K562 (cell line): Measurements from ENCODE around the gene BSDC1. TPM values are rescaled to one million over a fixed set of nuclear protein-coding genes. Genes with fewer than 3 reads are reported as not detected.

Experiments used
- CSDE1 ChIP-seq, 2 experiments: fragments of 450-650 bp; IDR thresholded peaks; 2 replicates each; pipeline ENCODE4 v1.6.1; 2016; ENCODE audit warnings: mild to moderate bottlenecking in 1 of 2
- EHMT2 ChIP-seq: fragments of 450-650 bp; IDR thresholded peaks from 2 replicates; pipeline ENCODE4 v1.6.1; 2018; ENCODE audit warnings: antibody characterized with exemption
- HDAC2 ChIP-seq: fragments of 450-650 bp; IDR thresholded peaks from 2 replicates; pipeline ENCODE4 v1.6.1; 2016; ENCODE audit warnings: mild to moderate bottlenecking
- MXI1 ChIP-seq: IDR thresholded peaks from 2 replicates; pipeline ENCODE4 v1.6.1; 2011; ENCODE audit warnings: low read depth, mild to moderate bottlenecking, improper control_type of control experiment, low read length
- SAP30 ChIP-seq: fragments of 200-600 bp; sonication (generic); IDR thresholded peaks from 2 replicates; pipeline ENCODE4 v1.6.1; 2012; ENCODE audit warnings: borderline replicate concordance, low read depth, mild to moderate bottlenecking, moderate library complexity, low read length, control low read depth, inconsistent platforms; ENCODE audit not compliant: insufficient read depth, poor library complexity, severe bottlenecking
- SMAD4 ChIP-seq: fragments of 250-450 bp; sonication (Bioruptor Pico); conservative IDR thresholded peaks from 2 replicates; pipeline ENCODE4 v1.8.0; 2021; ENCODE audit warnings: inconsistent platforms, mild to moderate bottlenecking, moderate library complexity
- SRF ChIP-seq, 2 experiments: fragments of 250-450, 450-650 bp in 1 of 2; sonication (Bioruptor Pico) in 1 of 2; sonication (generic) in 1 of 2; formaldehyde crosslinking; IDR thresholded peaks; 2 replicates each; pipeline versions ENCODE4 v1.5.0 to v1.5.1; 2020 to 2022; ENCODE audit warnings: mild to moderate bottlenecking in 1 of 2, missing genetic modification reagents in 1 of 2
- ZKSCAN8 ChIP-seq: fragments of 200-800 bp; sonication (Bioruptor generic); IDR thresholded peaks from 2 replicates; pipeline ENCODE4 v1.6.1; 2016; ENCODE audit warnings: missing genetic modification characterization, missing compliant biosample characterization
- ZNF24 ChIP-seq: fragments of 450-650 bp; IDR thresholded peaks from 2 replicates; pipeline ENCODE4 v1.6.1; 2016
- ZNF583 ChIP-seq: fragments of 250-450 bp; sonication (Bioruptor Pico); IDR thresholded peaks from 2 replicates; pipeline ENCODE4 v1.4.0; 2020
- polyA plus RNA-seq, 8 experiments: library from polyadenylated mRNA; depleted of rRNA in 4 of 8; stranded (reverse) in 5 of 8; unstranded in 3 of 8; fragments of >200 nt; fragmentation: Nextera tagmentation in 2 of 8; fragmentation: Illumina TruSeq in 1 of 8; extraction: Ambion mirVana in 2 of 8; extraction: Trizol in 1 of 8; gene quantifications; 2 replicates each; pipeline versions ENCODE4 v1.2.1 to v1.2.3, GENCODE V29; 2011 to 2014; ENCODE audit warnings: inconsistent platforms in 1 of 8, missing spikeins in 1 of 8
- total RNA-seq, 7 experiments: library from RNA; depleted of rRNA in 6 of 7; stranded (reverse); fragments of >200 nt in 6 of 7; fragmentation: Illumina TruSeq in 2 of 7; extraction: Trizol in 2 of 7; gene quantifications; 2 replicates each; pipeline versions ENCODE4 v1.2.1 to v1.2.3, GENCODE V29; 2011 to 2021; ENCODE audit warnings: low replicate concordance in 1 of 7
- TF ChIP-seq, protein P1 (sequence below): fragments of 250-450 bp; sonication (Bioruptor Pico); IDR thresholded peaks from 2 replicates; pipeline ENCODE4 v1.5.0; 2021; ENCODE audit warnings: mild to moderate bottlenecking, moderate library complexity
- TF ChIP-seq, protein P2 (sequence below), 3 experiments: IDR thresholded peaks in 2 of 3; conservative IDR thresholded peaks in 1 of 3; 2 replicates each; pipeline ENCODE4 v1.5.1; 2011 to 2012; ENCODE audit warnings: low read length in 3 of 3, mild to moderate bottlenecking in 3 of 3, control low read depth in 2 of 3, improper control_type of control experiment in 1 of 3, inconsistent platforms in 1 of 3, low read depth in 1 of 3, mixed read lengths in 1 of 3, moderate library complexity in 1 of 3; ENCODE audit not compliant: insufficient read depth in 2 of 3
- TF ChIP-seq, protein P3 (sequence below): fragments of 250-450 bp; sonication (Bioruptor Pico); IDR thresholded peaks from 2 replicates; pipeline ENCODE4 v1.9.0; 2021; ENCODE audit warnings: mild to moderate bottlenecking
- TF ChIP-seq, protein P4 (sequence below): sonication (generic); formaldehyde crosslinking; IDR thresholded peaks from 2 replicates; pipeline ENCODE4 v1.8.0; 2023; ENCODE audit warnings: missing genetic modification reagents, mild to moderate bottlenecking, borderline replicate concordance

Gene BSDC1
- total and polyA plus RNA-seq, 9 of the 15 experiments (the other 6 are each of a cell fraction or from before 2014, with no cell fraction given), result 10.2 to 96.8 (median 73.1) TPM

DNA sequence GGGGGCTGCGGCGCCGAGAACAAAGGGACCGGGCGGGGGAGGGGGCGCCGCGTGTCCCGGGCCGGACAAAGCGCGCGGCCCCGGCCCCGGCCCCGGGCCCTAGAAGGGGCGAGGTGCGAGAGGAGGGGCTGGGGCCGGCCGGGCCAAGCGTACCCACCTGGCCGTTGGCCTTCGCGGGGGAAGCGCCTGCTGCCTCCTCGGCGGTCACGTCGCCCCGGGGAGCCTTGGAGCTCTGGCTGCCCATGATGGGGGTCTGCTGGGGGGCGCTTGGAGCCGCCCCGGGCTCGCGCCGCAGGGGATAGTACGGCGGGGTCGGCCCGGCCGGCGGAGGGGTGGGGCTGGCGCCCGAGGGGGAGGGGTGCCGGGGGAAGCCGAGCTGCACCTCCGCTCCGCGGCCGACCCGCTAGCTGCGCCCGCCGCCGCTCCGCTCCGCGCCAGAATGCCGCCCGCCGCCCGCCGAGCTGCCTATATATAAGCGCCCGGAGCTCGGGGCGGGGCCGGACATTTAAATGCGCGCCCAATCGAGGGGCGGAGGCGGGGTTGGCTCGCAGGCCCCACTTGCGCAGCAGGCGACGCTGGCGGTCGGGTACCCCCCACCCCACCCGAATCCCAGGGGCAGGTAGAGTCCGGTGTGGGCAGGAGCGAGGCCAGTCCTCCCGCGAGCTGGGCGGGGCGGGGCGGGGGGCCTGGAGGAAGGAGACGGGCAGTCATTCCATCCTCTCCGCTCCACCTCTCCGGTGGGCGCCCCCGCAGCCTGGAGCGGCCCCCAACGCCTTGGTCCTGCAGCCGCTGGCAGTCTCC, 58.3 kb downstream of the BSDC1 start, which contains the start of gene MARCKSL1 (continued):
- TF ChIP-seq ZKSCAN8 (CRISPR knock-in tag) (no peak), ZNF583 (CRISPR knock-in tag) (0 out of 2 replicates have a peak, but pooled peaks have one; percentile 11), ZNF24 (no peak), MXI1 (no peak), EHMT2 (no peak), SAP30 (peak; percentile 19), CSDE1 (IDR thresholded peaks at IDR 0.05) (no peak), HDAC2 (no peak), SRF (CRISPR knock-in tag; IDR thresholded peaks at IDR 0.05) (no peak), SMAD4 (CRISPR knock-in tag) (no peak)
- TF ChIP-seq, protein P1, sequence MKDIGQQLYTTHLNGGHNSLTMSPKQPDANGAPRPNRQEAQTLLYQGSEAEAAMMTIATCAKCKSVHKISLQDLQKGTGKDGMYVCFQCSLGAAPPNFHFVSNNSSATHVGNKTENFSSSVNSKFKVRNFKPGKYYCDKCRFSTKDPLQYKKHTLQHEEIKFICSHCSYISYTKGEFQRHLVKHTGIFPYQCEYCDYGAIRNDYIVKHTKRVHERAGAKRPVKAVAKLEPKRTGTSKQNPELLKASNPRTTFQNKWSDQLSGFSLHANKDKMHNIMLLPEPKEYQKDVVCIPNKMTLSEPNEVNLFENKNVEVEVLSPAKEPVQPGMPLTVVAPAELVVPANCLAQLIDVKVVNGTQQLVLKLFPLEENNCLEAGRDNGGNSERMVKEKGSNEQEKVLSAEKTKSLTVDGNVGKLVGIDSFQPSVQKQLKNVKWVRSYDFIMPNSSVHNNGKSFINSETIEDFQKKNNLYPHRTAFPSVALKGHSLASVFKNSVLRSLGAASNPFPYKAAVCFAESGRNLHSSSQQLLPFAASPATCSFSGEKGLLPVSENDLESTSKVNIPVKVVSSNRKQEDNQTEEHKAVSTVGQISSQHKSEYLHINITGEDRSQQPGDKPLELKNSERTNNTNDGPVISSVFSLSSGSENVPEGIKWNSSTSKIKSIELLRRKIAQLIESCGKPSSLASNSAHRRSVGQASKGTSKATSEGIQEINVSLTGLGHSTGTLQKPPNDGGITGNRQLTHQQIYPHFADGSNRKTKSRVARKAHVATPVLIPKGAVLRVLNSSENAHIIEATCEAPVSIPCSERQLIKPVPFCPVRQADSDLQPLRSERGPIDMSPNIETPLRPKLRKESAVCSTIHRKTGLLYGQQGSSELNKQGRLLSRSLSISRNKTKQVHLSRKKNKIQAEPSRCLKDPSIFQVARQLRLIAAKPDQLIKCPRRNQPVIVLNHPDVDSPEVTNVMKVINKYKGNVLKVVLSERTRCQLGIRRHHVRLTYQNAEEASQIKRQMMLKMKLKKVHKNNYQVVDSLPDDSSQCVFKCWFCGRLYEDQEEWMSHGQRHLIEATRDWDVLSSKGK (CRISPR knock-in tag), result no peak
- TF ChIP-seq, protein P2, sequence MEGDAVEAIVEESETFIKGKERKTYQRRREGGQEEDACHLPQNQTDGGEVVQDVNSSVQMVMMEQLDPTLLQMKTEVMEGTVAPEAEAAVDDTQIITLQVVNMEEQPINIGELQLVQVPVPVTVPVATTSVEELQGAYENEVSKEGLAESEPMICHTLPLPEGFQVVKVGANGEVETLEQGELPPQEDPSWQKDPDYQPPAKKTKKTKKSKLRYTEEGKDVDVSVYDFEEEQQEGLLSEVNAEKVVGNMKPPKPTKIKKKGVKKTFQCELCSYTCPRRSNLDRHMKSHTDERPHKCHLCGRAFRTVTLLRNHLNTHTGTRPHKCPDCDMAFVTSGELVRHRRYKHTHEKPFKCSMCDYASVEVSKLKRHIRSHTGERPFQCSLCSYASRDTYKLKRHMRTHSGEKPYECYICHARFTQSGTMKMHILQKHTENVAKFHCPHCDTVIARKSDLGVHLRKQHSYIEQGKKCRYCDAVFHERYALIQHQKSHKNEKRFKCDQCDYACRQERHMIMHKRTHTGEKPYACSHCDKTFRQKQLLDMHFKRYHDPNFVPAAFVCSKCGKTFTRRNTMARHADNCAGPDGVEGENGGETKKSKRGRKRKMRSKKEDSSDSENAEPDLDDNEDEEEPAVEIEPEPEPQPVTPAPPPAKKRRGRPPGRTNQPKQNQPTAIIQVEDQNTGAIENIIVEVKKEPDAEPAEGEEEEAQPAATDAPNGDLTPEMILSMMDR (IDR thresholded peaks at IDR 0.05 in 2 of 3, conservative IDR thresholded peaks at IDR 0.05 in 1 of 3; ENCODE audit: insufficient read depth in 2 of 3, low read depth in 1 of 3, low read length in 3 of 3), result no peak
- TF ChIP-seq, protein P3, sequence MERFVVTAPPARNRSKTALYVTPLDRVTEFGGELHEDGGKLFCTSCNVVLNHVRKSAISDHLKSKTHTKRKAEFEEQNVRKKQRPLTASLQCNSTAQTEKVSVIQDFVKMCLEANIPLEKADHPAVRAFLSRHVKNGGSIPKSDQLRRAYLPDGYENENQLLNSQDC, result peak; percentile 62; the same call in 1 of the 2 replicates
- TF ChIP-seq, protein P4, sequence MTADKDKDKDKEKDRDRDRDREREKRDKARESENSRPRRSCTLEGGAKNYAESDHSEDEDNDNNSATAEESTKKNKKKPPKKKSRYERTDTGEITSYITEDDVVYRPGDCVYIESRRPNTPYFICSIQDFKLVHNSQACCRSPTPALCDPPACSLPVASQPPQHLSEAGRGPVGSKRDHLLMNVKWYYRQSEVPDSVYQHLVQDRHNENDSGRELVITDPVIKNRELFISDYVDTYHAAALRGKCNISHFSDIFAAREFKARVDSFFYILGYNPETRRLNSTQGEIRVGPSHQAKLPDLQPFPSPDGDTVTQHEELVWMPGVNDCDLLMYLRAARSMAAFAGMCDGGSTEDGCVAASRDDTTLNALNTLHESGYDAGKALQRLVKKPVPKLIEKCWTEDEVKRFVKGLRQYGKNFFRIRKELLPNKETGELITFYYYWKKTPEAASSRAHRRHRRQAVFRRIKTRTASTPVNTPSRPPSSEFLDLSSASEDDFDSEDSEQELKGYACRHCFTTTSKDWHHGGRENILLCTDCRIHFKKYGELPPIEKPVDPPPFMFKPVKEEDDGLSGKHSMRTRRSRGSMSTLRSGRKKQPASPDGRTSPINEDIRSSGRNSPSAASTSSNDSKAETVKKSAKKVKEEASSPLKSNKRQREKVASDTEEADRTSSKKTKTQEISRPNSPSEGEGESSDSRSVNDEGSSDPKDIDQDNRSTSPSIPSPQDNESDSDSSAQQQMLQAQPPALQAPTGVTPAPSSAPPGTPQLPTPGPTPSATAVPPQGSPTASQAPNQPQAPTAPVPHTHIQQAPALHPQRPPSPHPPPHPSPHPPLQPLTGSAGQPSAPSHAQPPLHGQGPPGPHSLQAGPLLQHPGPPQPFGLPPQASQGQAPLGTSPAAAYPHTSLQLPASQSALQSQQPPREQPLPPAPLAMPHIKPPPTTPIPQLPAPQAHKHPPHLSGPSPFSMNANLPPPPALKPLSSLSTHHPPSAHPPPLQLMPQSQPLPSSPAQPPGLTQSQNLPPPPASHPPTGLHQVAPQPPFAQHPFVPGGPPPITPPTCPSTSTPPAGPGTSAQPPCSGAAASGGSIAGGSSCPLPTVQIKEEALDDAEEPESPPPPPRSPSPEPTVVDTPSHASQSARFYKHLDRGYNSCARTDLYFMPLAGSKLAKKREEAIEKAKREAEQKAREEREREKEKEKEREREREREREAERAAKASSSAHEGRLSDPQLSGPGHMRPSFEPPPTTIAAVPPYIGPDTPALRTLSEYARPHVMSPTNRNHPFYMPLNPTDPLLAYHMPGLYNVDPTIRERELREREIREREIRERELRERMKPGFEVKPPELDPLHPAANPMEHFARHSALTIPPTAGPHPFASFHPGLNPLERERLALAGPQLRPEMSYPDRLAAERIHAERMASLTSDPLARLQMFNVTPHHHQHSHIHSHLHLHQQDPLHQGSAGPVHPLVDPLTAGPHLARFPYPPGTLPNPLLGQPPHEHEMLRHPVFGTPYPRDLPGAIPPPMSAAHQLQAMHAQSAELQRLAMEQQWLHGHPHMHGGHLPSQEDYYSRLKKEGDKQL (CRISPR knock-in tag), result peak; percentile 67; the same call in 1 of the 2 replicates
